Effector memory CD4-positive, alpha-beta T cell (primary cell): ENCODE results near the gene SCT.

ENCODE experiments used
- DNase-seq, 3 donors: peaks; one replicate each; pipeline ENCODE4 v3.0.0-alpha.2; 2020
- H3K27ac ChIP-seq: 2 replicates; pipeline ENCODE4 v1.7.0; 2013; ENCODE audit warnings: mild to moderate bottlenecking, low read length, moderate library complexity; ENCODE audit not compliant: insufficient read depth, poor library complexity, severe bottlenecking
- H3K27me3 ChIP-seq: replicated peaks from 2 replicates; pipeline ENCODE4 v1.7.0; 2013; ENCODE audit warnings: mild to moderate bottlenecking, low read length; ENCODE audit not compliant: insufficient read depth, control insufficient read depth, poor library complexity, severe bottlenecking
- H3K36me3 ChIP-seq: 2 replicates; pipeline ENCODE4 v1.7.0; 2013; ENCODE audit warnings: mild to moderate bottlenecking, low read length, moderate library complexity; ENCODE audit not compliant: control insufficient read depth, insufficient read depth
- H3K4me1 ChIP-seq: 2 replicates; pipeline ENCODE4 v1.7.0; 2013; ENCODE audit warnings: low read length, mild to moderate bottlenecking; ENCODE audit not compliant: control insufficient read depth, insufficient read depth, poor library complexity, severe bottlenecking
- H3K4me3 ChIP-seq: 2 replicates; pipeline ENCODE4 v1.7.0; 2013; ENCODE audit warnings: low read length, low read depth, mild to moderate bottlenecking; ENCODE audit not compliant: insufficient read depth, poor library complexity, severe bottlenecking
- H3K9me3 ChIP-seq: 2 replicates; pipeline ENCODE4 v1.7.0; 2013; ENCODE audit warnings: mild to moderate bottlenecking, low read length, moderate library complexity; ENCODE audit not compliant: control insufficient read depth

SCT gene

DNA sequence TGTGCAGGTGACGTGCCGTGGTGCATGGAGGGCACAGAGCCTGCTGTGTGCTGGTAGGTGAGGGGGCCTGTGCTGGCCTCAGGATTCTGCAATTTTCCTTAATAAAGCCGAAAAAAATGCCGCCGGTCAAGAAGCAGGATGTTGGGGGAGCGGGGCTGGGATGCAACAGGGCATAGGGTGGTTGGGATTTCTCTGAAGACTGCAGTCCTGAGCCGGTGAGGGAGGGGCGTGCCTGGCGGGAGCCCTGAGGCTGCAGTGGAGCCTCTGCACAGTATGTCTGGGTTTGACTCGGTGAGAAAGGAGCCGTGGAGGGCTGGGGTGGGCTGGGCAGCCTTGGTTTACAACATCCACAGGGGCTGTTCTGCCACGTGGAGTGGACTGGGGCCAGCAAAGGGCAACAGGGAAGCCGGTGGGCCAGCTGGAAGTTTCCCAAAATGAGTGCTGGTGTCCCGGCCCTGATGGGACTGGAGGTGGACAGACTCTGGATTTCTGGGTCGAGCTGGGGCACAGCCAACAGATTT, 3.6 kb downstream of the SCT start:
- Histone ChIP-seq H3K4me1 (peaks cover 8% of the 10 kb centered on the region), H3K9me3 (no peaks in the 10 kb centered on the region), H3K27me3 (peaks cover 23% of the 10 kb centered on the region), H3K27ac (no peak overlapping the region), H3K36me3 (no peaks in the 10 kb centered on the region), H3K4me3 (no peak overlapping the region)
- DNase-seq, result no peak

DNA sequence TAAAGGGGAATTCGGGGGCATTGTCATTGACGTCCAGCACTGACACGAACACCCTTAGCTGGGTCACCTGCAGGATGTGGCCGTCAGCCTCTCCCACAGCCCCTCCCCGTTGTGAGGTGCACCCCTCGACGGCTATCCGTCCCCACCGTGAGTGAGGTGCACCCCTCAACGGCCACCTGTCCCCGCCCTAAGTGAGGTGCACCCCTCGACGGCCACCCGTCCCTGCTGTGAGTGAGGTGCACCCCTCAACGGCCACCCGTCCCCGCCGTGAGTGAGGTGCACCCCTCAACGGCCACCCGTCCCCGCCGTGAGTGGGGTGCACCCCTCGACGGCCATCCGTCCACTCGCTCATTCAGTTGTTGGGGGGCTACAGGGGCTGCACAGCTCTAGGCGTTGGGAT, 5.1 kb downstream of the SCT start:
- H3K36me3 ChIP-seq, result no peaks in the 10 kb centered on the region
- DNase-seq, result no peak
- peaks cover 23% of the 10 kb centered on the region for H3K27me3 ChIP-seq
- no peak overlapping the region for H3K27ac ChIP-seq
- no peak overlapping the region for H3K4me3 ChIP-seq
- H3K4me1 ChIP-seq, result peaks cover 8% of the 10 kb centered on the region
- H3K9me3 ChIP-seq, result no peaks in the 10 kb centered on the region

DNA sequence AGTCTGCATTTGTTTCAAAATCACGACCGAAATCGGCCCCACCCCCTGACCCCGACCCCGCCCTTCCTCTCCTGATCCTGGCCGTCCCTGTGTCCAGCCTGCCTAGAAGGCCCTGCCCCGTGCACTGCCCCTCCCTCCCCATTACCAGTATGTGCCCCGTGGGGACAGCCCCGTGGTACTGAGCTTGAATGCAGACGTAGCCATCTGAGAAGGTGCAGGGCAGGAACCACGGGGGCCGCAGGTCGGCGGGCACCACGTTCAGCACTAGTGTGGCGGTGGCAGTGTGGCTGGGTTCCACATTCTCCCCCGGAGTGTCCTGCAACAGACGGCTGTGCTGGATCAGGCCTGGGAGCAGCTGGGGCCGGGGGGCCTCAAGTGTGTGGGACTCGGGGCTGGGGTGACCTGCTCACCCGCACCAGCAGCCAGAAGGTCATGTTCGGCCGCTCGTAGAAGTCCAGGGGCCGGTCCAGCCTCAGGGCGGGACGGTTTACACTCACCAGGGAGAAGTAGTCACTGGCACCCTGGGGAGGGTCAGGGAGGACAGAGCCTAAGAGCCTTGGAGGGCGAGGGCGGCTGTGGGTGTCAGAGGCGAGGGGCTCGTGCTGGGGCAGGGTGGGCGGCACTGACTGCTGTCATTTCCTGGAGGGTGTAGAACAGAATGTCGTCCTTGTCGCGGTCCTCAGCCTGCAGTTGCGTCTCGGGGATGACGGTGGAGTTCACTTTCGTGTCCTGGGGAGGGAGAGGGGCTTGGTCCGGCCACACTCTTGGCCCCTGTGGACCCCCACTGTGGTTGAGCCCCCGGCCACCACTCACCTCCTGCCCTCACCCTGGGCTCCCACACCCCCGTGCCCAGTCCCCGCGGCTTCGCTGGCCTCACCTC, 5.8 kb downstream of the SCT start:
- Histone ChIP-seq H3K27ac (no peak overlapping the region), H3K9me3 (no peaks in the 10 kb centered on the region), H3K27me3 (peaks cover 17% of the 10 kb centered on the region), H3K4me1 (peaks cover 2% of the 10 kb centered on the region), H3K36me3 (no peaks in the 10 kb centered on the region), H3K4me3 (no peak overlapping the region)
- DNase-seq, result no peak

GRCh38 chr11:620201-620600, 6.8 kb downstream of the SCT start:
- Histone ChIP-seq H3K36me3 (no peaks in the 10 kb centered on the region), H3K9me3 (no peaks in the 10 kb centered on the region), H3K27me3 (peaks cover 8% of the 10 kb centered on the region), H3K4me3 (no peak overlapping the region), H3K4me1 (no peaks in the 10 kb centered on the region), H3K27ac (no peak overlapping the region)
- DNase-seq, result no peak

GRCh38 chr11:619628-620050, 7.3 kb downstream of the SCT start:
- H3K27ac ChIP-seq, result no peak overlapping the region
- peaks cover 5% of the 10 kb centered on the region for H3K4me1 ChIP-seq
- no peak overlapping the region for H3K4me3 ChIP-seq
- no peak for DNase-seq
- no peaks in the 10 kb centered on the region for H3K36me3 ChIP-seq
- peaks cover 3% of the 10 kb centered on the region for H3K27me3 ChIP-seq
- no peaks in the 10 kb centered on the region for H3K9me3 ChIP-seq

DNA sequence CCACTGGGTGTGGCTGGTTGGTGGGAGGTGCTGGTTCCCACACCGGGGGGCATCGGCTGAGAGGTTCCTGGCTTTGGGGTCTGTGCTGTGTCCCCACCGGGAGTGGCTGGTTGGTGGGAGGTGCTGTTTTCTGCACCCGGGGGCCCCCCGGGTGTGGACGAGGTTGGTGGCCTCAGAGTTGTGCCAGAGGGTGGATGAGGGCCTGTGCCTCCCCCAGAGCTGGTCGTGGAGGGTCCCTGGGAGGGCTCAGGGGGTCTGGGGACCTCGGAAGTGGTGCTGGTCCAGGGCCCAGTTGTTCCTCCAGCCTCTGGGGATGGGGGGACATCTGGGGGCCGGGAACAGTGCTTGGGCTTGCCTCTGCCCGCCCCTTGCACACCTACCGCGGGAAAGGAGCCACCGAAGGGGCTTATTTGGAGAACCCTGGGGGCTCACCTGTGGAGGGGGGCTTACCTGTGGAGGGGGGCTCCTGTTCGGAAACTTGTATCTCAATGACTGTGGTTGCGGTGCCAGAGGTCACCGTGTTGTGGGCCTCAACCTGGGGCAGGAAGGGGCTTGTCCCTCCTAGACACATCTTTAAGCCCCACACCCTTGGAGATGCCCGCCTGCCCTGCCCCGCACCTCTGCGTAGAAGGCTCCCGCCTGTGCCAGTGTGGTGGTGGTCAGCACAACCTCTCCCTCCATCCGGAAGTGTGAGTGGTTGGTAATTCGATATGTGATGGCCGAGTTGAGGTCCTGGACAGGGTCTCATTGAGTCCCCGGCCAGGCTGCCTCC, 7.9 kb downstream of the SCT start:
- Histone ChIP-seq H3K27ac (no peak overlapping the region), H3K9me3 (no peaks in the 10 kb centered on the region), H3K4me1 (peaks cover 11% of the 10 kb centered on the region), H3K4me3 (no peak overlapping the region), H3K27me3 (no peaks in the 10 kb centered on the region), H3K36me3 (no peaks in the 10 kb centered on the region)
- DNase-seq, result no peak

- no peaks in the 10 kb centered on the region for H3K27me3 ChIP-seq
- H3K4me1 ChIP-seq, result peaks cover 19% of the 10 kb centered on the region
- H3K9me3 ChIP-seq, result no peaks in the 10 kb centered on the region
- H3K27ac ChIP-seq, result no peak overlapping the region
- H3K4me3 ChIP-seq, result no peak overlapping the region
- H3K36me3 ChIP-seq, result no peaks in the 10 kb centered on the region
- DNase-seq, result no peak
Measured at GRCh38 chr11:617912-618682, 8.9 kb downstream of the SCT start.

DNA sequence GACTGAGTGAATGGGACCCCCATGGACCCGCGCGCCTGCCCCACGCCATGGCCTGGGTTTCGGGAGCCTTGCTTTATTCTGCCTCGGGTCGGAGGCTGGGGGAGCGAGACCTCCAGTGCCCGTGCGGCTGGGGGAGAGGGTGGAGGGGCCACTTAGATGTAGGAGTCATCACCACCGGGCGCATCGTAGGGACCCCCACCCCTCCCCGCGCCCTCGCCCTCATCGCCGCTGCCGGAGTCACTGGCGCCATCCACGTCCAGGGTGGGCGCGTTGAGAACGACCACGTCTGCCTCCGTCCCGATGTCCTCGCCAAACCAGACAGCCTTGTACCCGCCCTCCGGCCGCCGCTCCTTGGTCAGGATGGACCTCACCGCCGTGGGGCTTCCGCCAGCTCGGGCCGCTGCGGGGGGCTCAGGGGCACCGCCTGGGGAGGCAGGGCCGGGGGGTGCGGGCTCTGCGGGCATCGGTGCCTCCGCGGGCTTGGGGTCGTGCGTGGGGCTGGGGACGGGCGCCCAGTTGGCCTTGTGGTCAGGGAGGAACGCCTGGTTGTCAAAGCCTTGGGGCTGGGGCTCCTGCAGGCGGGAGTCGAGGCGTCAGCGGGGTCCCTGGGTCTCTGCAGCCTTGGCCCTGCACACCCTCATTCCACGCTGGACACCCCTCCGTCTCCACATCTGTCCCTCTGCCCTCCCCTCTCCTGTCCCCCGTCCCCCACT, 9.6 kb downstream of the SCT start:
- H3K27me3 ChIP-seq, result no peaks in the 10 kb centered on the region
- H3K4me1 ChIP-seq, result peaks cover 22% of the 10 kb centered on the region
- peaks cover 6% of the 10 kb centered on the region for H3K36me3 ChIP-seq
- no peak for DNase-seq
- no peak overlapping the region for H3K4me3 ChIP-seq
- no peaks in the 10 kb centered on the region for H3K9me3 ChIP-seq
- H3K27ac ChIP-seq, result no peak overlapping the region
